ENCODE results near the gene MRRF.

Gene MRRF

GRCh38 chr9:122234022-122234748 is 30.5 kb upstream of the MRRF start:
- no peak for TF ChIP-seq EZH2 (IDR thresholded peaks at IDR 0.05)
- TF ChIP-seq FOXP2 (optimal IDR thresholded peaks at IDR 0.05; ENCODE audit: control extremely low read depth, extremely low read length, insufficient read depth): no peak
- no peak for TF ChIP-seq POLR2AphosphoS5 (IDR thresholded peaks at IDR 0.05; ENCODE audit: borderline replicate concordance, low read depth, low read length)
- Histone ChIP-seq H3K4me3 (no peak overlapping the region), H3K27ac (no peak overlapping the region), H3K9me3 (ENCODE audit: low read depth, low read length) (no peaks in the 10 kb centered on the region), H3K9ac (ENCODE audit: insufficient read length) (no peak overlapping the region), H3K36me3 (ENCODE audit: insufficient read depth, low read length) (no peaks in the 10 kb centered on the region)
- no peak for DNase-seq (ENCODE audit: low read depth, low spot score)

DNA sequence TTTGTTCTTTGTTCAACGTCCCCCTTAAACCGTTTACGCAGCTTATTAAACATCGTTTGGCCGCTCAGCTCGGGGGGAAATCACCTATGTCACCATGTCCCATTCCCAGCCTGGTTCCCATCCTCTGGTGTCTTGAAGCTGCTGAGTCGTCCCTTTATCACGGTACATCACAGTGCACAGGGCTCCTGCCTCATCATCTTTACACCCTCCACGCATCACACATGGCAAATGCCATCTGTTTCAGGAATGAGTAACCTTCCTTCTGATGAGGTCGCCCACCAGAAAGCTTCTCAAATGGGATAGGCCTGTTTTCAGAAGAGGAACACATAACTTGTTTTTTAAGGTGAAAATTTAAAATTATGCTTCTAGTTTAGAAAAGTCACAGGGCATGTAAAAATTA is 28.0 kb upstream of the MRRF start:
- DNase-seq (ENCODE audit: low read depth, low spot score): no peak
- no peak for TF ChIP-seq POLR2AphosphoS5 (IDR thresholded peaks at IDR 0.05; ENCODE audit: borderline replicate concordance, low read depth, low read length)
- peaks cover 16% of the 10 kb centered on the region for H3K36me3 ChIP-seq (ENCODE audit: insufficient read depth, low read length)
- no peak overlapping the region for H3K9ac ChIP-seq (ENCODE audit: insufficient read length)
- no peak overlapping the region for H3K4me3 ChIP-seq
- no peaks in the 10 kb centered on the region for H3K9me3 ChIP-seq (ENCODE audit: low read depth, low read length)
- H3K27ac ChIP-seq: no peak overlapping the region

DNA sequence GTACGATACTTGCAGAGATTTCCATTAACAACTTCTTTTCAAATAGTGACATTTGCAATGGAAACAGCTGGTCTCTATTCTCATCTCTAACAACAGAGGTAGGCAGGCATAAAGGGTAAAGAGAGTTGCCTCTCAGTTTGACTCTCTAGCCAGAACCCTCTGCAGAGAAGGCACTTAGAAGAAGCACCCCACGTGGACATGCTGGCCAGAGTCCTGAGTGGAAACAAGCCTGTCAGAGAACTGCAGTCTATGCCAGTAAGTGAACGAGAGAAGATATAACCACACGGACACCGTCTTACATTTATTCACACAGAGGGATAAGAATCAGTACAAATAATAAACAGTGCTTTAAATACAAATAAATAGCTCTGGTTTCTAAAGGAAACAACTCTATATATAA is 25.0 kb upstream of the MRRF start:
- no peak overlapping the region for H3K4me3 ChIP-seq
- DNase-seq (ENCODE audit: low read depth, low spot score): no peak
- no peak for TF ChIP-seq FOXP2 (optimal IDR thresholded peaks at IDR 0.05; ENCODE audit: control extremely low read depth, extremely low read length, insufficient read depth)
- no peak for TF ChIP-seq EZH2 (IDR thresholded peaks at IDR 0.05)
- no peak for TF ChIP-seq POLR2AphosphoS5 (IDR thresholded peaks at IDR 0.05; ENCODE audit: borderline replicate concordance, low read depth, low read length)
- H3K9ac ChIP-seq (ENCODE audit: insufficient read length): no peak overlapping the region
- no peaks in the 10 kb centered on the region for H3K9me3 ChIP-seq (ENCODE audit: low read depth, low read length)
- H3K36me3 ChIP-seq (ENCODE audit: insufficient read depth, low read length): peaks cover 44% of the 10 kb centered on the region
- no peak overlapping the region for H3K27ac ChIP-seq

GRCh38 chr9:122244349-122244748 is 20.3 kb upstream of the MRRF start:
- no peaks in the 10 kb centered on the region for H3K9me3 ChIP-seq (ENCODE audit: low read depth, low read length)
- H3K36me3 ChIP-seq (ENCODE audit: insufficient read depth, low read length): peaks cover 69% of the 10 kb centered on the region
- TF ChIP-seq POLR2AphosphoS5 (IDR thresholded peaks at IDR 0.05; ENCODE audit: borderline replicate concordance, low read depth, low read length) (no peak), FOXP2 (optimal IDR thresholded peaks at IDR 0.05; ENCODE audit: control extremely low read depth, extremely low read length, insufficient read depth) (no peak), EZH2 (IDR thresholded peaks at IDR 0.05) (no peak)

DNA sequence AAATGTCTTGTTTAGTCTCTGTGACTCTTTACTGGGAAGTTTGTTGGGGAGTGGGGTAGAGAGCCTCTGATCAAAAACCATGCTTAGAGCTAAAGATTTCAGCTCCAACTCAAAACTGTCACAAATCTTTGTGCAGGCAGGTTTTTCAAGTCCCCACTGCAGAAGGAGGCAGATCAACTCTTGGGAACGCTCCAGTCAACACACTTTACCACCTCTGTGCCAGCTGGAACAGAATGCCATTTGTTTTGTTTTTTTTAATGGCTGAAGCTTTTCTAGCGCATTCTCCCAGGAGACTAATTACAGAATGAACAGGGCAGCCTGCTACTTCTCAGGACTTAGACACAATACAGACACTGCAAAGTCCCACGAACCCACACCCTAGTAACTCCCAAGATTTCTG is 18.0 kb upstream of the MRRF start:
- Histone ChIP-seq H3K9ac (ENCODE audit: insufficient read length) (no peak overlapping the region), H3K36me3 (ENCODE audit: insufficient read depth, low read length) (peaks cover 69% of the 10 kb centered on the region), H3K9me3 (ENCODE audit: low read depth, low read length) (no peaks in the 10 kb centered on the region), H3K27ac (no peak overlapping the region), H3K4me3 (no peak overlapping the region)
- DNase-seq (ENCODE audit: low read depth, low spot score): no peak
- TF ChIP-seq FOXP2 (optimal IDR thresholded peaks at IDR 0.05; ENCODE audit: control extremely low read depth, extremely low read length, insufficient read depth): no peak
- TF ChIP-seq POLR2AphosphoS5 (IDR thresholded peaks at IDR 0.05; ENCODE audit: borderline replicate concordance, low read depth, low read length): no peak
- no peak for TF ChIP-seq EZH2 (IDR thresholded peaks at IDR 0.05)

More at GRCh38 chr9:122244349-122244748, 20.3 kb upstream of the MRRF start:
- no peak overlapping the region for H3K4me3 ChIP-seq
- H3K27ac ChIP-seq: no peak overlapping the region
- H3K9ac ChIP-seq (ENCODE audit: insufficient read length): no peak overlapping the region
- DNase-seq (ENCODE audit: low read depth, low spot score): no peak

DNA sequence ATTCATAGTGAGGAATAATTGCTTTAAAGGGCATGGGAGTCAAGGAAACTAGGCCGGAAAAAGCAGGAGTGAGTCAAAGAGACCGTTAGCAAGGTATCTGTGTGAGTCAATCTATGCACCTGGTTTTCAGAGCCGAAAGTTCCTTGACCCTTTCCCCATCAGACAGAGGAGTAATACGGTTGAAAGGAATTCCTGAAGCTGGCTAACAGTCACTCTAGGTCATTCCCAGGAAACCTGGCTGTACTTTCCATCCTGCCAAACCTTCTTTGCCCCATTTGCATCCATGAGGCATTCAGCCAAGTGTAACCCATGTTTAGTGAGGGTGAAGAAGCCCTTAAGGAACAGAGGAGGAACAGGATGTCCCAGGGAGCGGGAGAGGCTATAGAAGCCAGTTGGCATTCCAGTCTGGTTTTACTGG is 16.2 kb upstream of the MRRF start:
- H3K36me3 ChIP-seq (ENCODE audit: insufficient read depth, low read length): peaks cover 68% of the 10 kb centered on the region
- no peak overlapping the region for H3K9ac ChIP-seq (ENCODE audit: insufficient read length)
- no peak for DNase-seq (ENCODE audit: low read depth, low spot score)
- no peak overlapping the region for H3K4me3 ChIP-seq
- no peak overlapping the region for H3K27ac ChIP-seq
- no peak for TF ChIP-seq FOXP2 (optimal IDR thresholded peaks at IDR 0.05; ENCODE audit: control extremely low read depth, extremely low read length, insufficient read depth)
- TF ChIP-seq EZH2 (IDR thresholded peaks at IDR 0.05): no peak
- TF ChIP-seq POLR2AphosphoS5 (IDR thresholded peaks at IDR 0.05; ENCODE audit: borderline replicate concordance, low read depth, low read length): no peak
- H3K9me3 ChIP-seq (ENCODE audit: low read depth, low read length): no peaks in the 10 kb centered on the region

- Histone ChIP-seq H3K9me3 (ENCODE audit: low read depth, low read length) (no peaks in the 10 kb centered on the region), H3K36me3 (ENCODE audit: insufficient read depth, low read length) (peaks cover 56% of the 10 kb centered on the region), H3K9ac (ENCODE audit: insufficient read length) (no peak overlapping the region)
These were observed 13.3 kb upstream of the MRRF start for GRCh38 chr9:122251351-122251750.

GRCh38 chr9:122252796-122253195 is 11.9 kb upstream of the MRRF start:
- Histone ChIP-seq H3K27ac (no peak overlapping the region), H3K36me3 (ENCODE audit: insufficient read depth, low read length) (peaks cover 49% of the 10 kb centered on the region), H3K9me3 (ENCODE audit: low read depth, low read length) (no peaks in the 10 kb centered on the region), H3K9ac (ENCODE audit: insufficient read length) (no peak overlapping the region), H3K4me3 (no peak overlapping the region)
- no peak for DNase-seq (ENCODE audit: low read depth, low spot score)
- TF ChIP-seq EZH2 (IDR thresholded peaks at IDR 0.05) (no peak), FOXP2 (optimal IDR thresholded peaks at IDR 0.05; ENCODE audit: control extremely low read depth, extremely low read length, insufficient read depth) (no peak), POLR2AphosphoS5 (IDR thresholded peaks at IDR 0.05; ENCODE audit: borderline replicate concordance, low read depth, low read length) (no peak)

More at GRCh38 chr9:122251351-122251750, 13.3 kb upstream of the MRRF start:
- Histone ChIP-seq H3K4me3 (no peak overlapping the region), H3K27ac (no peak overlapping the region)
- DNase-seq (ENCODE audit: low read depth, low spot score): no peak
- TF ChIP-seq FOXP2 (optimal IDR thresholded peaks at IDR 0.05; ENCODE audit: control extremely low read depth, extremely low read length, insufficient read depth) (no peak), POLR2AphosphoS5 (IDR thresholded peaks at IDR 0.05; ENCODE audit: borderline replicate concordance, low read depth, low read length) (no peak), EZH2 (IDR thresholded peaks at IDR 0.05) (no peak)

DNA sequence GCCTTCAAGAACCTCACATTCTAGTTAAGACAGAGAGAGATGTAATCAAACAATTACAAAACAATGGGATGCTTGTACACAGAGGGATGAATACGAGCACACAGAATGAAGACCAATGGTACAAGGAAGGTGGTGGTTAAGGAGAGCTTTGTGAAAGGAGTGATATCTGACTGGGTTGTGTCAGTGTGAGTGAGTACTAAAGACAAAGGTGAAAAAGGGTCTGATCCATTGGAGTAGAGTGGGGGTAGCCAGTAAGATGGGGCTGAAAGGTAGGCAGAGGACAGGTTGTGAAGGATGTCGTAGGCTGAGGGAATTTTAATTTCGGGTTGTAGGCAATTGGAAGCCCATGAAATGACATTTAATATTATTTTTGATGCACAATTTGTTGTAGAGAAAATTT is 9.9 kb upstream of the MRRF start:
- no peak for TF ChIP-seq EZH2 (IDR thresholded peaks at IDR 0.05)
- no peak for TF ChIP-seq FOXP2 (optimal IDR thresholded peaks at IDR 0.05; ENCODE audit: control extremely low read depth, extremely low read length, insufficient read depth)
- TF ChIP-seq POLR2AphosphoS5 (IDR thresholded peaks at IDR 0.05; ENCODE audit: borderline replicate concordance, low read depth, low read length): no peak
- no peak overlapping the region for H3K9ac ChIP-seq (ENCODE audit: insufficient read length)

More for the DNA sequence above, 9.9 kb upstream of the MRRF start:
- DNase-seq (ENCODE audit: low read depth, low spot score): no peak
- no peak overlapping the region for H3K27ac ChIP-seq
- peaks cover 61% of the 10 kb centered on the region for H3K36me3 ChIP-seq (ENCODE audit: insufficient read depth, low read length)
- no peaks in the 10 kb centered on the region for H3K9me3 ChIP-seq (ENCODE audit: low read depth, low read length)
- no peak overlapping the region for H3K4me3 ChIP-seq
